NCI-H1417 (cell line): ENCODE measurements around the gene KIF5C.

Experiments used
- DNase-seq, 3 experiments: peaks; one replicate each; lab custom pipeline; 2025; lab: John Stamatoyannopoulos, UW

Gene KIF5C

DNA sequence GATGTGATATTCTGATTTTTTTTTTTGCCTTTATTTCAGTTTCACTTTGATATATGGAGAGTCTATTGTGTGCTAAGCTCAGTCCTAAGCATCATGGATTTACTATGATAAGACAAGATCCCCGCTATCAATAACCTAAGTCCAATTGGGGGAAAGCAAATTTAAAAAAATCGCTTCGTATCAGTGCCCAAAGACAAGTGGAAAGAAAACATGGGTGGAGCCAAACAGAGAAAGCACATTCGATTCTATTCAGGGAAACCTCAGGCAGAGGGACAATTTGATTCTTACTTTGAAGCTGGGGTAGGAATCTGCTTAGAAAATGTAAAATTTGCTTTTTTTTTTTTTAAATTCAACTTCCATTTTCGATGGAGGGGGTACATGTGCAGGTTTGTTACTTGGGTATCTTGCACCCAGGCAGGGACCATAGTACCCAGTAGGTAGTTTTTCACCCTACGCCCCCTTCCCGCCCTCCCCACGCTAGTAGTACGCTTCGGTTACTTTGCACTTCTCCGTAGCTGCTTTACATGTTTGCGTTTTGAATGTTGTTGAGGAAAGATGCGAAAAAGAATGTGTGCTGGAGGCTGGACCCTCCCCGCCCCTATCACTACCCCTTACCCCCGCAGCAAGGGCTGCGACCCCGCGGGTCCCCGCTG is 12.4 kb downstream of the KIF5C start:
- DNase-seq, result peak in 2 of 3 experiments; percentile 53 to 70

- peak in 2 of 3 experiments; percentile 78 to 89 for DNase-seq
These were observed 13.0 kb downstream of the KIF5C start for GRCh38 chr2:148888003-148888501.

GRCh38 chr2:148888986-148889385 is 14.0 kb downstream of the KIF5C start:
- no peak for DNase-seq

GRCh38 chr2:148893906-148894305 is 18.9 kb downstream of the KIF5C start:
- peak in 1 of 3 experiments; percentile 26 for DNase-seq

- DNase-seq, result peak in 2 of 3 experiments; percentile 59 to 78
These were observed 21.1 kb downstream of the KIF5C start for GRCh38 chr2:148896136-148896535.

DNA sequence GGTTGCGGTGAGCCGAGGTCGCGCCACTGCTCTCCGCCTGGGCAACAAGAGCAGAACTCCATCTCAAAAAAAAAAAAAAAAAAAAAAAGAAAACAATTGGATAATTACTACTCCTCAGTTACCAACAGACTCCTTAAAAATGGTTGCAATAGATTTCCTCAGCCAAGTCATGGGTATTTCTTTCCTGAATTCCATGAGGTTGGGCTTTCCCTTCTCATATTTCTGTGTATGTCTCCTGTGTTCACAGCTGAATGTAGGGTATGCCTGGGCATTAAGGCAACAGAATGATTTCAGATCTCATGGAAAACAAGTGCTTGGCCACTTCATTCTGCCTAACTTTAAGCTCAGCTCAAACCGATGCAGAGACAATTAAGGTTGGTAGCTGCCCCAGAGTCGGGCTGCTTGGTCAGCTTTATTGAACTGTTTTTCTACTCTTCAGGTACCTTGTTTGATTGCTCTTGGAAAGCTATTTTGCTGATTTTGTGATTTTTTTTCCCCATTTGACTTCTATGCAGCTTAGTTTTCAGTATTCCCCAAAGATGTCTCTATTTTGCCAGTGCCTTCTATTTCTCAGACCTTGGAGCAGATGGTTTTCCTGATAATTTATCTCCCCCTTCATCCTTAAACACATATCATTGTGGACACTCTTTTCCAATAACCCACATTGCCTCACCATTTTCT is 24.8 kb downstream of the KIF5C start:
- DNase-seq, result peak in 1 of 3 experiments; percentile 52

DNA sequence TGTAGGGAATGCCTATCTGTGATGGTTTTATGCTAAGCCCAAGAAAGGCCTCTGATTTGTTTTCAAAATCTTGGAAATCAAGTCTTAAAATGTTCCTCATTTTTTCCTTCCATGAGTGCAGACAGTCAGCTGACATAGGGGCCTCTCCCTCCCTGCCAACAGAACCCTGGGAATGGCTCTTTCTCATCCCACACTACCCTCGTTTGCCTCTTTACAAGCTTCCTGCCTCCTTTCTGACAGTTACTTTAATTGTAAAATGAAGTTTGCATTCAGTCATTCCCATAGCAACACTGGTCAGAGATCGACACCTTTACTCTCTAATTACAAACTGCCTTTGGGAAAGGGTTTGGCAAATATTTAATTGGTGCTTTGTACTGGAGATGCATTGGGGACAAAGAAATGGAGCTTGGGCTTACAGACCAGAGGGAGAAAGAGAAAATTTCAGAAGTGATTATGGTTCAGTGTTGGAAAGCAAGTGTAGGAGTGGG is 25.4 kb downstream of the KIF5C start:
- DNase-seq, result peak in 2 of 3 experiments; percentile 67 to 93

- peak; percentile 59 to 91 (median 67) for DNase-seq
These were observed 26.1 kb downstream of the KIF5C start for GRCh38 chr2:148901142-148901541.

- DNase-seq, result no peak
These were observed 27.8 kb downstream of the KIF5C start for GRCh38 chr2:148902798-148903197.

DNA sequence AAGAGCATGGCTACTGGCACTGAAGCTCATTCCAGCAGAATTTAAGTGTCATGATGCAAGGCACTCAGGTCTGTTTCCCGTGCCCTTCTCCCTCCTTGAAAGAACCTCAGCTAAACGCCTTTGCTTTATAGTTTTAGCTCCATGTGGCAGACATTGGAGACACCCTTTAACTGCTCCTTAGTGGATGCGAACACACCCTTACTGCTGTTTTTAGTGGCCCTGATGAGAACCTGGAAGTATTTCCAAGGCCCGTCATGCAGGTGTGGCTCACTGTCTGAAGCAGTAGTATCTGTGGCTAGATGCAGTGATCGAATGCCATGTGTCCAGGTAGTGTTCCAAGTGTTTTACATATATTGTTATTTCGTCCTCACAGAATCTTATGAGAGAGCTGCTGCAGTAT is 28.3 kb downstream of the KIF5C start:
- DNase-seq, result peak in 2 of 3 experiments; percentile 18 to 51

DNA sequence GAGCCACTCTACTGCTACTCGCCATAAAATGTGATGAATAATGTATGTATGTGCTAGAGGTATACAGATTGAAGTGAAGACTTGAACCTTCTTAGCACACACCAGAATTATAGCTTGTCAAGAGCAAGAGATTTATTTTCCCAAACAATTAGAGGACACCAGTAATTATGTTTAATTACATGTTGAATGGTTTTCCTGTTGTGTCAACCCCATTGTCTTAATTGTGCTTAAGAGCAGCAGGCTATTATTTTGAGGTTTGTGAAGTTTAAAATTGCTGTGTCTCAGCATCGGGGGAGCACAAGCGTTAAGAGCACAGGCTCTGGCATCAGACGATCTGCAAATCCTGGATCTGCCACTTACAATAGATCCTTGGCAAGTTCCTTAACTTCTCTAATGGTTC is 29.0 kb downstream of the KIF5C start:
- DNase-seq, result peak in 2 of 3 experiments; percentile 83 to 98

- DNase-seq, result no peak
These were observed 31.1 kb downstream of the KIF5C start for GRCh38 chr2:148906124-148906523.

- no peak for DNase-seq
These were observed 32.2 kb downstream of the KIF5C start for GRCh38 chr2:148907085-148907785.

DNA sequence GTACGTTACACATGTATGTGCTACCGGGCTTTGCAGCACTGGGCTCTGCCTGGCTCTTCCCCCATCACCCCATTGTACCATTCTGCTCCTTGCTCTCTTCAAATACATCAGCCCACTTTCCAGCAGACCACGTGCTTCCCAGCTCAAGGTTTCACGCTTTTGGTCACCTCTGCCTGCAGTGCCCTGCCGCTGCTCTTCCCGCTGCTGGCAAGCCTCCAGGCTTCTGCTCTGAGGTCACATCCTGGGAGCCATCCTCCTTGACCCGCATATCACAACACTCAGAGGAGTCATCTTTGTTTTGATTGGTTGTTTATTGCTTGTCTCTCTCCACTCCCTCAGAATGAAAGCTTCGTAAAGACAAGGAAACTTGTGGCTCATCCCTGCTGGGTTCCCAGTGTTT is 34.1 kb downstream of the KIF5C start:
- no peak for DNase-seq

- DNase-seq, result no peak
These were observed 38.0 kb downstream of the KIF5C start for GRCh38 chr2:148913061-148913460.

DNA sequence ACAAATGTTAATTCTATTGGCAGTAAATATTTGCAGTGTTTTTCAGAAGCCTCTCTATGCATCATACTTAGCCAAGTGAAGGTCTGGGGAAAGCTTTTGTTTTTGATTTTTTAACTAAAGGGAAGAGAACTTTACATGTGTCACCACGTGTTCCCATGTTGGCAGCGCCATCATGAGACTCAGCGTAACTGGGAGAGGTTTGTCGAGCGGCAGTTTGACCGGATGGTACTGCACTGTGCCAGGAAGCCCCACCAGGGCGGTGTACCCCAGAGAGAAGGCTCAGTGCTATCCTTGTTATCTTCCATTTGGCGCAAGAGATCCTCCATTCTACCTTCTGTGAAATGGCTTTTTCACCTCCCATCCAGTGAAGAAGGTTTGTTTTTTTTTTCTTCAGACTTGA is 38.5 kb downstream of the KIF5C start:
- DNase-seq, result no peak

DNA sequence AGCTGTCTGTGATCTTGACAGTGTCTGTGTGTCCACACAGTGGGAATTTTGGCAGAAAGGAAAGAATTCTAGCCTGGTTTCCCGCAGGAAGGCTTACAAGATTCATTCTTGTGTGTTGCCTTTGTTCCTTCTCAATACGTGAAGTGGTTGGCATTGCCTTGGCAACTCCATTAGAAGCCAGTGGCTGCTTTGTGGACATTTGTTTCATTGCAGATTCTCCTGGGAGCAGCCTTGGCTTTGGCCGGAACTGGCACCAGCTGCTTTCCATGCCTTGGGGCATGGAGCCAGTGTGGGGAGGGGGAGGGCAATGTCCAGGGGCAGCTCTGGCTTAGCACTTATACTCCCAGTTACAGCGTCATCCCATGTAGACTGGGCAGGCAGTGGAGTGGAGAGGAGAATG is 39.4 kb downstream of the KIF5C start:
- DNase-seq, result peak; percentile 12 to 96 (median 84)

- no peak for DNase-seq
These were observed 42.4 kb downstream of the KIF5C start for GRCh38 chr2:148917431-148917830.

- DNase-seq, result no peak
These were observed 43.5 kb downstream of the KIF5C start for GRCh38 chr2:148918554-148918953.

- no peak for DNase-seq
These were observed 45.5 kb downstream of the KIF5C start for GRCh38 chr2:148920559-148920958.

DNA sequence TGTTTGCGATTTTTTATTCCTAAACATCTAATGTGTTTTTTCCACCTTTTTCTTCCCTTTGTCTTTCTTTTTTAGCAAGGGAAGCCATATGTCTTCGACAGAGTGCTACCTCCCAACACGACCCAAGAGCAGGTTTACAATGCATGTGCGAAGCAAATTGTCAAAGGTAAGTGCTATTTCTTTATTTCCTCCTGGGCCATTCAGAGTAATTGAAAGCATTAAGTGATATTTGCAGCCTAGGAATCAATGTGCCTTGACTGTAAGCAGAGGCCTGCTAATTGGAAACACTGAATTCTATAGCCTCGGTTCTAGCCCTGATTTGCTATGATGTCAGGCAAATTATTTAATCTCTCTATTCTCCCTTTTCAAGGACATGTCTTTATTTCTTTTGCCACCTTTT is 47.0 kb downstream of the KIF5C start:
- peak in 1 of 3 experiments; percentile 31 for DNase-seq

DNA sequence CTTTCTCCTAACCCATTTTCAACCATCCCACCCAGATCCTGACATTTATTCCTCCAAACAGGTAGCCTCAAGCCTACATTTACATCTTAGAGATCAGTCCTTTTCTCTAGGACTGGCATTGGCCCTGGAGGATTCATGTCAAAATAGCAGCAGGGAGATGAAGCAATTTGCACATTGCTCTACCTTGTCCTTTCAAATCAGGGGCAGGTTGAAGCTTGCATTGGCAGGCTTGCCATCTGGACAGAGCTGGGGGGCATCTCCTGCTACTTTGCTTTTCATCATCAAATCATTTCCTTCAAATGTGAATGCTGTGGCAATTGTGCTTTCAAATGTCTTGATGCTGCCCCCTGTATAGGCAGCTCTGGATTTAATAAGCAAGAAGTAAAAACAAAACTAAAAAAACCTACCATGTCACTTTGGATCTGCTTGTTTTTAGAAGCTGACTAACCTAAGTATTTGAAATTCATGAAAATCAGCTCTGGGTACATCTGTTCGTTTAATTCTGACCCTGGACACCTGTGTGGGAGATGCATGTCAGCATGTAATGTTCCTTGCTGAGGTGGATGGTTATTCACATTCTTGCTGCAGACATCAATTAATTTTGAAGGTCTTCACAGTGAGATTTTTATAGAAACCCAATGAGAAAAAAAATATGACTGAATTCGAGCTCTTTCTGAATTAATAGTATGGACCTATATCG is 47.9 kb downstream of the KIF5C start:
- DNase-seq, result peak in 2 of 3 experiments; percentile 27 to 73
